HepG2 (cell line): ENCODE measurements around the gene CYB5D1. TPM values are rescaled to one million over a fixed set of nuclear protein-coding genes. Genes with fewer than 3 reads are reported as not detected.

Experiments used
- EP300 ChIP-seq, 3 experiments: sonication (generic) in 1 of 3; formaldehyde crosslinking in 1 of 3; IDR thresholded peaks; 2 replicates each; pipeline versions ENCODE4 v1.5.1 to v1.6.1; 2011 to 2020; ENCODE audit warnings: low read depth in 2 of 3, low read length in 2 of 3, borderline replicate concordance in 1 of 3, improper control_type of control experiment in 1 of 3, mild to moderate bottlenecking in 1 of 3, missing genetic modification reagents in 1 of 3, moderate library complexity in 1 of 3
- FOXK2 ChIP-seq: fragments of 450-650 bp; IDR thresholded peaks from 2 replicates; pipeline ENCODE4 v1.6.1; 2016
- GTF2F1 ChIP-seq: fragments of 150-350 bp; IDR thresholded peaks from 2 replicates; pipeline ENCODE4 v1.6.1; 2014; ENCODE audit warnings: low read length
- HNRNPUL1 ChIP-seq: fragments of 200-400 bp; formaldehyde crosslinking; IDR thresholded peaks from 2 replicates; pipeline ENCODE4 v1.6.1; 2017; ENCODE audit warnings: low read depth, mild to moderate bottlenecking, low read length, moderate library complexity
- SMAD3 ChIP-seq: sonication (generic); formaldehyde crosslinking; IDR thresholded peaks from 2 replicates; pipeline ENCODE4 v1.4.0; 2020; ENCODE audit warnings: missing genetic modification reagents
- U2AF2 ChIP-seq: fragments of 200-400 bp; formaldehyde crosslinking; IDR thresholded peaks from 2 replicates; pipeline ENCODE4 v1.6.1; 2017; ENCODE audit warnings: low read depth, mild to moderate bottlenecking, low read length
- ZKSCAN1 ChIP-seq: fragments of 150-350 bp; IDR thresholded peaks from 2 replicates; pipeline ENCODE4 v1.6.1; 2014; ENCODE audit warnings: low read length
- ZMAT3 ChIP-seq: sonication (generic); formaldehyde crosslinking; conservative IDR thresholded peaks from 2 replicates; pipeline ENCODE4 v1.7.0; 2021; ENCODE audit warnings: missing genetic modification reagents
- ZNF230 ChIP-seq: sonication (generic); formaldehyde crosslinking; IDR thresholded peaks from 2 replicates; pipeline ENCODE4 v1.4.0; 2020; ENCODE audit warnings: mild to moderate bottlenecking, missing genetic modification reagents
- ZNF33A ChIP-seq: sonication (generic); formaldehyde crosslinking; IDR thresholded peaks from 2 replicates; pipeline ENCODE4 v1.5.1; 2020; ENCODE audit warnings: missing genetic modification reagents, mild to moderate bottlenecking, moderate library complexity, borderline replicate concordance
- ZNF354B ChIP-seq: sonication (generic); formaldehyde crosslinking; IDR thresholded peaks from 2 replicates; pipeline ENCODE4 v1.8.0; 2022; ENCODE audit warnings: mild to moderate bottlenecking, missing genetic modification reagents
- ZNF670 ChIP-seq: sonication (generic); formaldehyde crosslinking; IDR thresholded peaks from 2 replicates; pipeline ENCODE4 v1.8.0; 2022; ENCODE audit warnings: mild to moderate bottlenecking, missing genetic modification reagents, borderline replicate concordance
- ZNF709 ChIP-seq: sonication (generic); formaldehyde crosslinking; IDR thresholded peaks from 2 replicates; pipeline ENCODE4 v1.5.0; 2020; ENCODE audit warnings: mild to moderate bottlenecking, missing genetic modification reagents
- ZNF839 ChIP-seq: sonication (generic); formaldehyde crosslinking; IDR thresholded peaks from 2 replicates; pipeline ENCODE4 v1.4.0; 2020; ENCODE audit warnings: missing genetic modification reagents, mild to moderate bottlenecking, borderline replicate concordance
- ZSCAN21 ChIP-seq: sonication (generic); formaldehyde crosslinking; IDR thresholded peaks from 2 replicates; pipeline ENCODE4 v1.8.0; 2022; ENCODE audit warnings: mild to moderate bottlenecking, missing genetic modification reagents, moderate library complexity, borderline replicate concordance
- polyA plus RNA-seq, 8 experiments: library from polyadenylated mRNA; depleted of rRNA in 3 of 8; stranded (reverse) in 7 of 8; unstranded in 1 of 8; fragments of >200 nt; fragmentation: Illumina TruSeq in 4 of 8; extraction: Trizol in 4 of 8; gene quantifications; 2 replicates each; pipeline versions ENCODE4 v1.2.1 to v1.2.3, GENCODE V29; 2011 to 2016; ENCODE audit warnings: low read depth in 4 of 8, missing spikeins in 1 of 8, mixed read lengths in 1 of 8; ENCODE audit not compliant: insufficient read depth in 1 of 8
- total RNA-seq, 5 experiments: library from RNA; depleted of rRNA; stranded (reverse); fragments of >200 nt; fragmentation: Illumina TruSeq; extraction: Trizol; gene quantifications; 2 replicates each; pipeline ENCODE4 v1.2.3, GENCODE V29; 2016; ENCODE audit warnings: low read depth in 1 of 5
- TF ChIP-seq, protein P1 (sequence below), 2 experiments: sonication (generic) in 1 of 2; formaldehyde crosslinking in 1 of 2; IDR thresholded peaks; 2 replicates each; pipeline versions ENCODE4 v1.6.1 to v1.9.0; 2014 to 2022; ENCODE audit warnings: antibody characterized with exemption in 1 of 2, borderline replicate concordance in 1 of 2, inconsistent platforms in 1 of 2, low read depth in 1 of 2, missing genetic modification reagents in 1 of 2
- TF ChIP-seq, protein P2 (sequence below): sonication (generic); formaldehyde crosslinking; conservative IDR thresholded peaks from 2 replicates; pipeline ENCODE4 v1.8.0; 2022; ENCODE audit warnings: low read depth, missing genetic modification reagents
- TF ChIP-seq, protein P3 (sequence below): sonication (generic); formaldehyde crosslinking; IDR thresholded peaks from 2 replicates; pipeline ENCODE4 v1.4.0; 2020; ENCODE audit warnings: missing genetic modification reagents

The CYB5D1 gene
- total and polyA plus RNA-seq, 2 of the 13 experiments (the other 11 are each of a cell fraction or from before 2014, with no cell fraction given), result 8.9 to 17.0 TPM

DNA sequence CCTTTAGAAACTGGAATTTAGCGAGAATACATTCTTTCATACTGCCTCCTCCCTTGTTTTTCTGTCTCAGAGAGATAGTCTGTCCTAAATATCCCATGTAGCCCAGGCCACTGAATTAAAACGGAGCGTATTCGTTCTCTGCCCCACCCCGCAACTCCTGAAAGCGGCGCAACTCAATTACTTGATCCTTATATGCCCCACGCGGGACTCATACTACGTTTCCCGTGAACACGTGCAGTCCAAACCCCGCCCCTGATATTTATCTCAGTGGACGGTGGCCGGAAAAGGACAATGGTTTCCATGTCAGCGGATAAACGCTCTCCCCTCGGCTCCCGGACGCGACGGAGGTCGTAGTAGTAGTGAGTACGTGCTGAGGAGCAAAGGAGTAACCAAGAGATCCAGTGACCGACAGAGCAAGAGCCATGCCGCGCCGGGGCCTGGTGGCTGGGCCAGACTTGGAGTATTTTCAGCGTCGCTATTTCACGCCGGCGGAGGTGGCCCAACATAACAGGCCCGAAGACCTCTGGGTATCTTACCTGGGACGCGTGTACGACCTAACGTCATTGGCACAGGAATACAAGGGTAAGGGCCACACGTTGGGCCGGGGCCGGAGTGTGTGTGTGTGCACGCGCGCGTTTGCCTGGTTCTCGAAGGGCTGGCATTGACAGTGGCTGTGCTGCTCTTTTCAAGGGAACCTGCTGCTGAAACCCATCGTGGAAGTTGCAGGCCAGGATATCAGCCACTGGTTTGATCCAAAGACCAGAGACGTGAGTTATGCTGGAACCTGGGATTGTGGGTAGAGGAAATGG is at the start of gene CYB5D1 (continued):
- TF ChIP-seq ZNF709 (CRISPR knock-in tag) (peak; percentile 32; the same call in 1 of the 2 replicates), EP300 (IDR thresholded peaks at IDR 0.05; ENCODE audit: low read depth in 2 of 2, low read length in 2 of 2) (no peak), EP300 (CRISPR knock-in tag; IDR thresholded peaks at IDR 0.05; ENCODE audit: borderline replicate concordance) (no peak), ZNF230 (CRISPR knock-in tag) (no peak), ZKSCAN1 (no peak), ZNF839 (CRISPR knock-in tag) (no peak), U2AF2 (no peak), GTF2F1 (no peak), ZNF33A (CRISPR knock-in tag) (no peak), ZNF670 (CRISPR knock-in tag) (no peak), ZMAT3 (CRISPR knock-in tag) (peak; percentile 26; the same call in 1 of the 2 replicates), SMAD3 (no peak), ZSCAN21 (CRISPR knock-in tag) (no peak), ZNF354B (CRISPR knock-in tag) (no peak), FOXK2 (peak; percentile 76; the same call in 1 of the 2 replicates), HNRNPUL1 (no peak)
- TF ChIP-seq, protein P1, sequence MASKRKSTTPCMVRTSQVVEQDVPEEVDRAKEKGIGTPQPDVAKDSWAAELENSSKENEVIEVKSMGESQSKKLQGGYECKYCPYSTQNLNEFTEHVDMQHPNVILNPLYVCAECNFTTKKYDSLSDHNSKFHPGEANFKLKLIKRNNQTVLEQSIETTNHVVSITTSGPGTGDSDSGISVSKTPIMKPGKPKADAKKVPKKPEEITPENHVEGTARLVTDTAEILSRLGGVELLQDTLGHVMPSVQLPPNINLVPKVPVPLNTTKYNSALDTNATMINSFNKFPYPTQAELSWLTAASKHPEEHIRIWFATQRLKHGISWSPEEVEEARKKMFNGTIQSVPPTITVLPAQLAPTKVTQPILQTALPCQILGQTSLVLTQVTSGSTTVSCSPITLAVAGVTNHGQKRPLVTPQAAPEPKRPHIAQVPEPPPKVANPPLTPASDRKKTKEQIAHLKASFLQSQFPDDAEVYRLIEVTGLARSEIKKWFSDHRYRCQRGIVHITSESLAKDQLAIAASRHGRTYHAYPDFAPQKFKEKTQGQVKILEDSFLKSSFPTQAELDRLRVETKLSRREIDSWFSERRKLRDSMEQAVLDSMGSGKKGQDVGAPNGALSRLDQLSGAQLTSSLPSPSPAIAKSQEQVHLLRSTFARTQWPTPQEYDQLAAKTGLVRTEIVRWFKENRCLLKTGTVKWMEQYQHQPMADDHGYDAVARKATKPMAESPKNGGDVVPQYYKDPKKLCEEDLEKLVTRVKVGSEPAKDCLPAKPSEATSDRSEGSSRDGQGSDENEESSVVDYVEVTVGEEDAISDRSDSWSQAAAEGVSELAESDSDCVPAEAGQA (IDR thresholded peaks at IDR 0.05; ENCODE audit: low read depth), result no peak; the same call in 1 of the 2 replicates
- TF ChIP-seq, protein P1 (CRISPR knock-in tag; IDR thresholded peaks at IDR 0.05; ENCODE audit: borderline replicate concordance), result no peak
- TF ChIP-seq, protein P2, sequence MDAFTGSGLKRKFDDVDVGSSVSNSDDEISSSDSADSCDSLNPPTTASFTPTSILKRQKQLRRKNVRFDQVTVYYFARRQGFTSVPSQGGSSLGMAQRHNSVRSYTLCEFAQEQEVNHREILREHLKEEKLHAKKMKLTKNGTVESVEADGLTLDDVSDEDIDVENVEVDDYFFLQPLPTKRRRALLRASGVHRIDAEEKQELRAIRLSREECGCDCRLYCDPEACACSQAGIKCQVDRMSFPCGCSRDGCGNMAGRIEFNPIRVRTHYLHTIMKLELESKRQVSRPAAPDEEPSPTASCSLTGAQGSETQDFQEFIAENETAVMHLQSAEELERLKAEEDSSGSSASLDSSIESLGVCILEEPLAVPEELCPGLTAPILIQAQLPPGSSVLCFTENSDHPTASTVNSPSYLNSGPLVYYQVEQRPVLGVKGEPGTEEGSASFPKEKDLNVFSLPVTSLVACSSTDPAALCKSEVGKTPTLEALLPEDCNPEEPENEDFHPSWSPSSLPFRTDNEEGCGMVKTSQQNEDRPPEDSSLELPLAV (CRISPR knock-in tag), result no peak
- TF ChIP-seq, protein P3, sequence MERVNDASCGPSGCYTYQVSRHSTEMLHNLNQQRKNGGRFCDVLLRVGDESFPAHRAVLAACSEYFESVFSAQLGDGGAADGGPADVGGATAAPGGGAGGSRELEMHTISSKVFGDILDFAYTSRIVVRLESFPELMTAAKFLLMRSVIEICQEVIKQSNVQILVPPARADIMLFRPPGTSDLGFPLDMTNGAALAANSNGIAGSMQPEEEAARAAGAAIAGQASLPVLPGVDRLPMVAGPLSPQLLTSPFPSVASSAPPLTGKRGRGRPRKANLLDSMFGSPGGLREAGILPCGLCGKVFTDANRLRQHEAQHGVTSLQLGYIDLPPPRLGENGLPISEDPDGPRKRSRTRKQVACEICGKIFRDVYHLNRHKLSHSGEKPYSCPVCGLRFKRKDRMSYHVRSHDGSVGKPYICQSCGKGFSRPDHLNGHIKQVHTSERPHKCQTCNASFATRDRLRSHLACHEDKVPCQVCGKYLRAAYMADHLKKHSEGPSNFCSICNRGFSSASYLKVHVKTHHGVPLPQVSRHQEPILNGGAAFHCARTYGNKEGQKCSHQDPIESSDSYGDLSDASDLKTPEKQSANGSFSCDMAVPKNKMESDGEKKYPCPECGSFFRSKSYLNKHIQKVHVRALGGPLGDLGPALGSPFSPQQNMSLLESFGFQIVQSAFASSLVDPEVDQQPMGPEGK (CRISPR knock-in tag), result no peak
